COR-L47 (cell line): ENCODE measurements around the gene TNFSF12.

Source experiments
- DNase-seq: peaks from one replicate; lab custom pipeline; 2025; lab: John Stamatoyannopoulos, UW

Gene TNFSF12, protein sequence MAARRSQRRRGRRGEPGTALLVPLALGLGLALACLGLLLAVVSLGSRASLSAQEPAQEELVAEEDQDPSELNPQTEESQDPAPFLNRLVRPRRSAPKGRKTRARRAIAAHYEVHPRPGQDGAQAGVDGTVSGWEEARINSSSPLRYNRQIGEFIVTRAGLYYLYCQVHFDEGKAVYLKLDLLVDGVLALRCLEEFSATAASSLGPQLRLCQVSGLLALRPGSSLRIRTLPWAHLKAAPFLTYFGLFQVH

DNA sequence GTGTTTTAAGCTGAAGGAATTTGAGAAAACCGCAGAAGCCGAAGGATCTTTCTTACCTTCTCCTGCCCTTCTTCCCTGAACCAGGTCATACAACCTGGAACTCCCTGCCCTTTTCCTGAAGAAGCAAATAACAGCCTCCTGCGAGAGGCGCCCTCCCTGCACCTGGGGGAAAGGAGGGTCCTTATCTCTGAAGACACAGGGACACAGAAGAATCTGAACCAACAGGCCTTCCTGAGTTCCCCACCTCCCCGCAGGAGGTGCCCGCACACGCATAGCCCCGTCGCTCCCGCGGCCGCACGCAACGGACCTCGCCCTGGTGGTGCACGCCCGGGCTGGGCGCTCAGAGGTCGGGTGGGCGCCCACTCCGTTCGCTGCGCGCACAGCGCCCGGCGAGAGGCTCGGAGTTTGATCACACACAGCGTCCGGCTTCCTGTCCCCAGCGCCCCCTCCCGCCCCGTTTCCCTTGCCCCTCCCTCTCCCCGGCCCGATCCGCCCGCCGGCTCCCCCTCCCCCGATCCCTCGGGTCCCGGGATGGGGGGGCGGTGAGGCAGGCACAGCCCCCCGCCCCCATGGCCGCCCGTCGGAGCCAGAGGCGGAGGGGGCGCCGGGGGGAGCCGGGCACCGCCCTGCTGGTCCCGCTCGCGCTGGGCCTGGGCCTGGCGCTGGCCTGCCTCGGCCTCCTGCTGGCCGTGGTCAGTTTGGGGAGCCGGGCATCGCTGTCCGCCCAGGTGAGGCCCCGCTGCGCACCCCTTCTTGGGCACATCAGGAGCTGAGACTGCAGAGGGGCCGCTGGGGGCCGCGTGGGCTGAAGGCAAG is at the start of gene TNFSF12:
TSS of gene TNFSF12 (plus strand) at position 474 of the 816 bp plus-strand sequence. CDS start at position 570, 96 bp downstream.
- no peak for DNase-seq

DNA sequence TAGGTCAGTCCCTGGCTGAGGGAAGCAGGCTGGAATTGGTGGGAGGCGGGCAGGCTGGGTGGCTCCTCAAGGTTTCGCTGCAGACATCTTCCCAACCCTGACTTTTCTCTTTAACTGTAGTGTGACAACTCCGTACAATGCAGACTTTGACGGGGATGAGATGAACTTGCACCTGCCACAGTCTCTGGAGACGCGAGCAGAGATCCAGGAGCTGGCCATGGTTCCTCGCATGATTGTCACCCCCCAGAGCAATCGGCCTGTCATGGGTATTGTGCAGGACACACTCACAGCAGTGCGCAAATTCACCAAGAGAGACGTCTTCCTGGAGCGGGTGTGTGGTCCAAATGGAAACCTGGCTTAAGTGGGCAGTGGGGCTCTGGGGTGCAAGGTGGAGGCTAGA is 49.7 kb upstream of the TNFSF12 start:
- no peak for DNase-seq

DNA sequence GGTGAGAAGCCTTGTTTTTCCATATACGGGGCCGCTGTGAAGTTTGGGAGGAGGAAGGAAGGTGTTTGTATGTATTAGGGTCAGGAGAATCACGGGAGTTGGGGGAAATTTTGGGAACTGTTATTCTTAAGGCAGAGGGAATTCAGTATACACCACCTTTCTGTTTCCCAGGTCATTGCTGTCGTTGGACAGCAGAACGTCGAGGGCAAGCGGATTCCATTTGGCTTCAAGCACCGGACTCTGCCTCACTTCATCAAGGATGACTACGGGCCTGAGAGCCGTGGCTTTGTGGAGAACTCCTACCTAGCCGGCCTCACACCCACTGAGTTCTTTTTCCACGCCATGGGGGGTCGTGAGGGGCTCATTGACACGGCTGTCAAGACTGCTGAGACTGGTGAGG is 47.1 kb upstream of the TNFSF12 start:
- DNase-seq, result no peak

DNA sequence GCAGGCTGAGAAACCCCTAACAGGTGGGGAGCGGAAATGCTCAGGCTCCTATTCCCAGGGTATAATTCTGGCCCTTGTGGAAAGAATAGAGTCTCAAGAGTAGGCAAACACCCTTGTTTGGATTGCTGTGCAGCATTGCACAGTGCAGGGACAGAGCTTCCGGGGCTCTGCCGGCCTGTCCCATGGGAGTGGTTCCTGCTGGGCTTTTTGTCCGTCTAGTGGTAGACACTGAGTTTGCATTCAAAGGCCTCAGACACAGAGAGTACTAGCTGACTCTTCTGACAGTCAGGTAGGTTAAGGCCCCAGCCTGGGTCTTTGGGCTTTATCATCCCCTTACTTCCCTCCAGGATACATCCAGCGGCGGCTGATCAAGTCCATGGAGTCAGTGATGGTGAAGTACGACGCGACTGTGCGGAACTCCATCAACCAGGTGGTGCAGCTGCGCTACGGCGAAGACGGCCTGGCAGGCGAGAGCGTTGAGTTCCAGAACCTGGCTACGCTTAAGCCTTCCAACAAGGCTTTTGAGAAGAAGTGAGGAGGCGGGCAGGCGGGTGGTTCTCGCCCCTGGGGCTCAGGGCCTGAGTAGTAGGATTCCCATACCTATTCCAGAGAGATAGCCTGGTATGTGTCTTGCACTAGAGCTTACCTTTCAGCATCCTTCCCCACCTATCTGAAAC is 46.5 kb upstream of the TNFSF12 start:
- no peak for DNase-seq

DNA sequence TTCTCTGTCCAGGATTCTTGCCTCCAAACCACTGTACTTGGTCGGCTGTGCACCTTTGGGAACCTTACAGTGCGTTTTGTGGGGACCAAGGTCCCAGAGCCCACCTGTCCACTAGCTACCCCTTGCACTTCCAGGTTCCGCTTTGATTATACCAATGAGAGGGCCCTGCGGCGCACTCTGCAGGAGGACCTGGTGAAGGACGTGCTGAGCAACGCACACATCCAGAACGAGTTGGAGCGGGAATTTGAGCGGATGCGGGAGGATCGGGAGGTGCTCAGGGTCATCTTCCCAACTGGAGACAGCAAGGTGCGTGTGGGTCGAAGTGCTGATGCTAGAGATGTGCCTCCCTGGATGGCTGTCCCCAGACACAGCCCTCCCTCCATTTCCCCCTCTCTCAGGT is 45.9 kb upstream of the TNFSF12 start:
- DNase-seq, result no peak

DNA sequence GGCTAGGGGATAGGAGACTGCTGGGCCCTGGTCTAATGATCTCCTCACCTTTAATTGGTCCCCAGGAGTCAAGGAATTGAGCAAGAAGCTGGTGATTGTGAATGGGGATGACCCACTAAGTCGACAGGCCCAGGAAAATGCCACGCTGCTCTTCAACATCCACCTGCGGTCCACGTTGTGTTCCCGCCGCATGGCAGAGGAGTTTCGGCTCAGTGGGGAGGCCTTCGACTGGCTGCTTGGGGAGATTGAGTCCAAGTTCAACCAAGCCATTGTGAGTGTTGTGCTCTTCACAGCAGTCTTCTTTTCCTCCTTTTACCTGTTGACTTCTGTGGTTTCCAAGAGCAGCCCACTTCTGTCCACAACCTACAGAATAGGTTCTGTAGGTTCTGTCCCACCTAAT is 45.3 kb upstream of the TNFSF12 start:
- no peak for DNase-seq

DNA sequence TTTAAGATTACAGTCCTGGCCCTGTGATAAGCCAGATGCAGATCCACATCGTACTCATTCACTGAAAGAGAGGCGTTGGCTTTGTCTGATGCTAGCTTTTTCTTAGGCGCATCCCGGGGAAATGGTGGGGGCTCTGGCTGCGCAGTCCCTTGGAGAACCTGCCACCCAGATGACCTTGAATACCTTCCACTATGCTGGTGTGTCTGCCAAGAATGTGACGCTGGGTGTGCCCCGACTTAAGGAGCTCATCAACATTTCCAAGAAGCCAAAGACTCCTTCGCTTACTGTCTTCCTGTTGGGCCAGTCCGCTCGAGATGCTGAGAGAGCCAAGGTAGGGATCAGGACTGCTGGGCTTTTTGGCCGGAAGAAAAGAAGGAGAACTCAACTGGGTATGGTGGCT is 40.7 kb upstream of the TNFSF12 start:
- DNase-seq, result no peak

DNA sequence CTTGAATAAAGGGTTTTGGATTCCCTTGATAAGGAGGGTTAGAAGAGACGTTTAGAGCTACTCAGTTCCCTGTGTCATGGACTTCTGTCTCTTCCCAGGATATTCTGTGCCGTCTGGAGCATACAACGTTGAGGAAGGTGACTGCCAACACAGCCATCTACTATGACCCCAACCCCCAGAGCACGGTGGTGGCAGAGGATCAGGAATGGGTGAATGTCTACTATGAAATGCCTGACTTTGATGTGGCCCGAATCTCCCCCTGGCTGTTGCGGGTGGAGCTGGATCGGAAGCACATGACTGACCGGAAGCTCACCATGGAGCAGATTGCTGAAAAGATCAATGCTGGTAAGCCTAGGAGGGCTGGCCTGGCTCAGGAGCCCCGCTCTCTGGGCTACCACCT is 40.0 kb upstream of the TNFSF12 start:
- DNase-seq, result no peak

DNA sequence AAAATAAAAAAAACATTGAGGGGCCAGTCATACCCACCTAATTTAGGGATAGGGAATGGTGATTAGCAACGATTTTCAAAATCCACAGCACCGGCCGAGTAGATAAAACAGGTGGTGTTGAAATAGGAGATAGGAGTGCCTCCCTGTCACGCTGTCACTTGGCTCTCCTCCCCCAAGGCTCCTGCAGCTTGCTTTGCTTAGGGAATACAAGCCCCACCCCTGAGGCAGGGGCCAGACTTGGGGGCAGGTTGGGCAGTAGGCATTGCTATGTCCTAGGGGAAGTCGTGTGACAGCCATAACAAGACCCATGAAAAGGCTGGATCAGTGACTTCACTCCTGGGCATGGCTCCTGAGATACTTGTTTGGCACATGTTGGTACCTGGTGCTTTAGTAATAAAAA is 38.9 kb upstream of the TNFSF12 start:
- no peak for DNase-seq

DNA sequence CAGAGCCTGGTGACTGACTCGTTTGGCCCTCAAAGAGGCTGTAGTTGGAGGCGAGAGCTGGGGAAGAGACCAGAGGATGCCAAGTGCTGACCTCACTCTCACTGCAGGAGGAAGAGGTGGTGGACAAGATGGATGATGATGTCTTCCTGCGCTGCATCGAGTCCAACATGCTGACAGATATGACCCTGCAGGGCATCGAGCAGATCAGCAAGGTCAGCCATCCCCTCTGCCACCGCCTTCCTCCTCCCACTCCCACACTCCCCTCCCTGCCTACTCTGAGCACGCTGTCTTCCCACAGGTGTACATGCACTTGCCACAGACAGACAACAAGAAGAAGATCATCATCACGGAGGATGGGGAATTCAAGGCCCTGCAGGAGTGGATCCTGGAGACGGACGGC is 37.8 kb upstream of the TNFSF12 start:
- no peak for DNase-seq

DNA sequence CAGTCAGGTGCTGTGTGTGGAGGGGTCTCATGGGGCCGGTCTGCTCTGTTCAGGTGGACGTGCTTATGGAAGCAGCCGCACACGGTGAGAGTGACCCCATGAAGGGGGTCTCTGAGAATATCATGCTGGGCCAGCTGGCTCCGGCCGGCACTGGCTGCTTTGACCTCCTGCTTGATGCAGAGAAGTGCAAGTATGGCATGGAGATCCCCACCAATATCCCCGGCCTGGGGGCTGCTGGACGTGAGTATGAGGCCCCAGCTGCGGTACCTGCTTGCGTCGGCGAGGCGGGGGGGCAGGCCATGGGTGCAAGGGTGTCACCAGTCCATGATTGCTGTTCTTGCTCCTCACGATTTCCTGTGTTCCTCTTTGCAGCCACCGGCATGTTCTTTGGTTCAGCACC is 36.8 kb upstream of the TNFSF12 start:
- no peak for DNase-seq

DNA sequence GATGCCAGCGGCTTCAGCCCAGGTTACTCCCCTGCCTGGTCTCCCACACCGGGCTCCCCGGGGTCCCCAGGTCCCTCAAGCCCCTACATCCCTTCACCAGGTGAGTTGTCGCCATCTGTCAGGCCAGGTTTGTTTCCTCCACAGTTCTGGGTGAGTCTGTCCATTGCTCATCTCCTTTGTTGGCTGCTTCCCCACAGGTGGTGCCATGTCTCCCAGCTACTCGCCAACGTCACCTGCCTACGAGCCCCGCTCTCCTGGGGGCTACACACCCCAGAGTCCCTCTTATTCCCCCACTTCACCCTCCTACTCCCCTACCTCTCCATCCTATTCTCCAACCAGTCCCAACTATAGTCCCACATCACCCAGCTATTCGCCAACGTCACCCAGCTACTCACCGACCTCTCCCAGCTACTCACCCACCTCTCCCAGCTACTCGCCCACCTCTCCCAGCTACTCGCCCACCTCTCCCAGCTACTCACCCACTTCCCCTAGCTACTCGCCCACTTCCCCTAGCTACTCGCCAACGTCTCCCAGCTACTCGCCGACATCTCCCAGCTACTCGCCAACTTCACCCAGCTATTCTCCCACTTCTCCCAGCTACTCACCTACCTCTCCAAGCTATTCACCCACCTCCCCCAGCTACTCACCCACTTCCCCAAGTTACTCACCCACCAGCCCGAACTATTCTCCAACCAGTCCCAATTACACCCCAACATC is 35.9 kb upstream of the TNFSF12 start:
- DNase-seq, result no peak

DNA sequence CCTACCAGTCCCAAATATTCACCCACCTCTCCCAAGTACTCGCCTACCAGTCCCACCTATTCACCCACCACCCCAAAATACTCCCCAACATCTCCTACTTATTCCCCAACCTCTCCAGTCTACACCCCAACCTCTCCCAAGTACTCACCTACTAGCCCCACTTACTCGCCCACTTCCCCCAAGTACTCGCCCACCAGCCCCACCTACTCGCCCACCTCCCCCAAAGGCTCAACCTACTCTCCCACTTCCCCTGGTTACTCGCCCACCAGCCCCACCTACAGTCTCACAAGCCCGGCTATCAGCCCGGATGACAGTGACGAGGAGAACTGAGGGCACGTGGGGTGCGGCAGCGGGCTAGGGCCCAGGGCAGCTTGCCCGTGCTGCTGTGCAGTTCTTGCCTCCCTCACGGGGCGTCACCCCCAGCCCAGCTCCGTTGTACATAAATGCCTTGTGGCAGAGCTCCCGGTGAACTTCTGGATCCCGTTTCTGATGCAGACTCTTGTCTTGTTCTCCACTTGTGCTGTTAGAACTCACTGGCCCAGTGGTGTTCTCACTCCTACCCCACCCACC is 34.9 kb upstream of the TNFSF12 start:
- no peak for DNase-seq

DNA sequence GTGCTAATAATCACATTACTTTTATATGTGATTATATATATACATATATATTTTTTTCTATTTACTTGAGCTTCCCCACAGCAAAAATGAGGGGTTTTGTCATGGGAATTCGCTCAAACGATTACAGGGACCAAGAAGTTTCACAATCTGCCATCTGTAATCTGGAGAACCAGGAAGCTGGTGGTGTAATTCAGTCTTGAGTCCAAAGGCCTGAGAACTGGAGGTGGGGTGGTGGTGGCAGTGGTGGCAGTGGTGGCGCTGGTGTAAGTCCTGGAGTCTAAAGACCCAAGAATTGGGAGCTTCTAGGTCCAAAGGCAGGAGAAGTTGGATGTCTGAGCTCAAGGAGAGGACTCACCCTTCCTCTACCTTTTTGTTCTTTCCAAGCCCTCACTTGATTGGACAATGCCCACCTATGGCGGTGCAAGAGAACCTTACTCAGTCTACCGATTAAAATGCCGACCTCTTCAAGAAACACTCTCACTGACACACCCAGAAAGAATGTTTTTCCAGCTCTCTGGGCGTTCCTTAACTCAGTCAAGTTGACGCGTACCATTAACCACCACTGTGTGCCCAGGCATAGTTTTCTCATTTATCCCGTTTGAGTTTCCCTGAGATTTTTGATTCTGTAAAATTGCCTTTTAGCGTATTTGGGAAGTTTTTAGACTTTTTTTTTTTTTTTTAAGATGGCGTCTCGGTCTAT is 32.8 kb upstream of the TNFSF12 start:
- no peak for DNase-seq

DNA sequence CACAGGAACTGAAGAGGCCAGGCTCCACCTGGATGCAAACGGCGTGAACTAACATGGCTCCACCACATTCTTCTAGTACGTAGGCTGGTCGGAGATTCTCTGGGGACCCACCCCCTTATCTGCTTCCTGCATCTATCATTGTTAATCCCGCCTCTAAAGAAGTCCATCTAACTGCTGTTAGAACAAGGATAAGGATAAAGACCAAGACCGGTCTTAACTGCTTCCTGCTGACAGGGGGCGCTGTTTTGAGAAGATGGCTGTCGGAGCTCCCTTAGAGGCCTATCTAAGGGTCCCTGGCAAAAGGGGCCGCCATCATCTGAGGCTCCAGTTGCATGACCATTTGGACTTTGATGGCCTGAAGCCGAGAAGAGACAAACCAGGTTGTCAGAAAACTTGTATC is 25.8 kb upstream of the TNFSF12 start:
- DNase-seq, result no peak

DNA sequence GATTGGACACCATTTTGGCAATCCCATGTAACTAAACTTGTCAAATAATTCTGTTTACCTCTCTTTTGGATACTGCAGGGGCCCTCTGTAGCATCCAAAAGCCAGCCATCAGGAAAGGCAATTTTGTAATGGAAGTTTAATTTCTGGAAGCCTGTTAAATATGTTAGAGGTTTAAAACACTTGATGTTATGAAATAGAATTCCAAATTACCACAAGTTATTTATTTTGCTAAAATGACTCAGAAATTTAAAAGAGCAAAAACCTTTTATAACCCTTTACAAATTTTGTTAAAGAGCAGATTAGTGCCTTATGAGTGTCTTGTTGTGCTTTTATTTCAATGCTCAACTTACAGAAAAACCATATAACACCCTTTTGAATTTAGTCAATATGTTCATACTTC is 20.0 kb upstream of the TNFSF12 start:
- no peak for DNase-seq

DNA sequence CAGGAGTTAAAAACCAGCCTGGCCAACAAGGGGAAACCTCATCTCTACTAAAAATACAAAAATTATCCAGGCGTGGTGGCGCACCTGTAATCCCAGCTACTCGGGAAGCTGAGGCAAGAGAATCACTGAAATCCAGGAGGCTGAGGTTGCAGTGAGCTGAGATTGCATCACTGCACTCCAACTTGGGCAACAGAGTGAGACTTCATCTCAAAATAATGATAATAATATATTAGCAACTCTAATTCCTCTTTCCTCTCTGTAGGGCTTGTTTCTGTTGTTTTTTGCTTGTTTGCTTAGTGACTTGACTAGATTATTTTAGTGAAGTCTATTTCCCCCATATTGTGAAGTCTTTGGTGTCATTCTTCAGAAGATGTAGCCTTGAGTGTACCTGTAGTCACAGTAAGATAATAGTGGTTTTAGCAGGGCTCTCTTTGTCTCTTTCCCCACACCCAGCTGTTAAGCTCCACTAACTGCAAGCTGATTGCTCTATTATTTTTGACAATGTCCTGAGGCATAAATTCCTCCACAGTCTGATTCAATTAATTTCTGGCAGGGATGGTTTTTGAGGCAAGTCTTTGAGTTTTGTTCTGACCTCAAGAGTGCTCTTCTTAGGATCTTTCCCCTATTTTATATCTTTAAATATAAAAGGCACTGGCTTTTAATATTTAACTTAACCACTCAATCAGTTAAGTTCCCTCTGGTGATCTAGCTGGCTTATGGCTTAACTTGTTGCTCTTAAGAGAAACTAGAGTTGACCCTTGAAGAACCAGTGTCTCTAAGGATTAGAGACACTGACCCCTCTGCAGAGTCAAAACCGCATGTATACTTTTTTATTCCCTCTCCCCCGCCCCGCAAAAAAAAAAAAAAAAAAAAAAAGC is 18.6 kb upstream of the TNFSF12 start:
- DNase-seq, result no peak

DNA sequence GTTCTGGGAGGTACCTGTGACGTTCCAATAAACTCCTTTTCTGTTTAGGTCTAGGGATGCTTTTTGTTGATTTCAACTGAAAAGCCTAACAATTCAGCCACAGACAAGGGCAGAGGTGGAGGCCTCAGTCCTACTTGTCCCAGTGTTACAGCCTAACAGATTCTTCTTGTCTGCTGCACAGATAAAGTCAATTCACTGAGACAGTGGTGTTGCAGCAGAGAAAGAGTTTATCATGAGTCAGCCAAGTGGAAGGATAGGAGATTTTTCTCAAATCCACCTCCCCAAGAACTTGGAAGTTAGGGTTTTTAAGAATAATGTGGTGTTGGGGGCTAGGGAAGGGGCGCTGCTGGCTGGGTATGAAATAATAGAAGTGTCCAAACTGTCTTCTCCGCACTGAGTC is 10.8 kb upstream of the TNFSF12 start:
- DNase-seq, result no peak

DNA sequence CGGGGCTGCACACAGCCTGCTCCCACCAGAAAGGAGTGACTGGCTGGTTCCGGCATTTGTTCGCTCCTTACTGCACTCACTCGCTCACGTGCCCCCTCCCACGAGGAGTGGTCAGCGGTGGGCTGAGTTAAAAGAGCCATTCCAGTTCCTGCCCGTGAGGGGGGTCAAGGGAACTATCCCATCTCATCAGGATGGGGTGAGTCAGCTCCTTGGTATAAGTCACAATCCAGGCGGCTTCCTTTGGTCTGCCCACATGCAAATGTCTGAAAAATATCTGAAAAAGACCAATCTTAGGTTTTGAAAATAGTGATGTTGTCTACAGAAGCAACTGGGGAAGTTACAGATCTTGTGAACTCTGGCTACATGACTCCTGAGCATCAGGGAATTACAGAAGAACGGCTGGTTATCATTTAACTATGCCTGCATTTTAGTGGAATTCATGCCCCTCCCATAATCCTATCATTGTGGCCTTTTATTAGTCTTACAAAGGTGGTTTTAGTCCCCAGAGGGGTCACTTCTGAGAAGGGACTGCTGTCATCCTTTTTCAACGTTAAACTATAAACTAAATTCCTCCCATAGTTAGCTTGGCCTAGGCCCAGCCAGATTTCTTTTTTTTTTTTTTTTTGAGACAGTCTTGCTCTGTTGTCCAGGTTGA is 9.8 kb upstream of the TNFSF12 start:
- no peak for DNase-seq

DNA sequence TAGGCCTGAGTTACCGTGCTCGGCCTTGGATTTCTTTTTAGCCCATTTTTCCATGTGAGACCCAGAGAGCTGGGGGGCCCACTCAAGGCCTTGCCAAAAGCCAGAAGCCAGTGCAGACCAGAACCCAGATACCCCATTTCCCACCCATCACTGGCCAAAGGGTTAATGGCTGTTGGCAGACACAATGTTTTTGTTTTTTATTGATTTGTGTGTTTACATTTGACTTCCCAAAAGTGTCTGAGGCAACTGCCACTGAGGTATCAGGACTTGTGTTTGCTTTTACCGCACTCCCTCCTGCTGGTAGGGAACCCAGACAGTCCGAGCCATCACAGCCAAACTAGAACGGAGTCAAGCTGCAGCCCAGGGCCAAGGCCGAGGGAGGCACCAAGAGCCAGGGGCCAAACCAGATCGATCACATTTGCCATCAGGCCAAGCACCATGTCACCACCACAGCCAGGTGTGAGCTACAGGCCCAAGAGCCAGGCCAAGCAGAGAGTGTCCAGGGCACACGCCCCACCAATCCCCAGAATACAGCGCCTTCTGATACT is 7.7 kb upstream of the TNFSF12 start:
- no peak for DNase-seq
